Fibroblast of skin of back (primary cell): Measurements from ENCODE around the gene CTNNA2. TPM values are rescaled to one million over a fixed set of nuclear protein-coding genes. Genes with fewer than 3 reads are reported as not detected.

Experiments used
- DNase-seq: peaks from one replicate; pipeline ENCODE4 v3.0.0-alpha.2; 2013
- polyA plus RNA-seq, 2 experiments: library from polyadenylated mRNA; unstranded; fragments of 120-200 nt; gene quantifications; one replicate each; pipeline ENCODE4 v1.2.1, GENCODE V29; 2013; ENCODE audit not compliant: insufficient read length in 2 of 2

The CTNNA2 gene
- 0.17 TPM for polyA plus RNA-seq (2013, experiment 1 of 2; ENCODE audit: insufficient read length)
- 0.05 TPM for polyA plus RNA-seq (2013, experiment 2 of 2; ENCODE audit: insufficient read length)

- DNase-seq = peak; percentile 22
Measured at GRCh38 chr2:79512442-79513401, at the start of gene CTNNA2. TSS of gene CTNNA2 (plus strand) at chr2:79513051.

- DNase-seq = no peak
Measured at GRCh38 chr2:79487399-79487798, 25.5 kb upstream of the CTNNA2 start.

GRCh38 chr2:79511320-79511951 lies 1.4 kb upstream of the CTNNA2 start:
- DNase-seq = peak; percentile 44

- no peak for DNase-seq
Measured at GRCh38 chr2:79513711-79514110, 860 bp downstream of the CTNNA2 start.

GRCh38 chr2:79529636-79530035 lies 16.8 kb downstream of the CTNNA2 start:
- no peak for DNase-seq

- DNase-seq = no peak
Measured at GRCh38 chr2:79530443-79530842, 17.6 kb downstream of the CTNNA2 start.

- DNase-seq = no peak
Measured at GRCh38 chr2:79547568-79547967, 34.7 kb downstream of the CTNNA2 start.

GRCh38 chr2:79552653-79553052 lies 39.8 kb downstream of the CTNNA2 start:
- DNase-seq = no peak

- DNase-seq = no peak
Measured at GRCh38 chr2:79554899-79555298, 42.0 kb downstream of the CTNNA2 start.

GRCh38 chr2:79564065-79564464 lies 51.2 kb downstream of the CTNNA2 start:
- no peak for DNase-seq

- no peak for DNase-seq
Measured at GRCh38 chr2:79569048-79569447, 56.2 kb downstream of the CTNNA2 start.

GRCh38 chr2:79573895-79574674 lies 61.2 kb downstream of the CTNNA2 start:
- DNase-seq = no peak

- DNase-seq = no peak
Measured at GRCh38 chr2:79576451-79576850, 63.6 kb downstream of the CTNNA2 start.

GRCh38 chr2:79578952-79579351 lies 66.1 kb downstream of the CTNNA2 start:
- no peak for DNase-seq

GRCh38 chr2:79580175-79580574 lies 67.3 kb downstream of the CTNNA2 start:
- no peak for DNase-seq

- DNase-seq = peak; percentile 11
Measured at GRCh38 chr2:79585701-79586433, 73.0 kb downstream of the CTNNA2 start.

GRCh38 chr2:79591281-79591680 lies 78.4 kb downstream of the CTNNA2 start:
- no peak for DNase-seq

GRCh38 chr2:79593237-79593867 lies 80.5 kb downstream of the CTNNA2 start:
- DNase-seq = no peak

- no peak for DNase-seq
Measured at GRCh38 chr2:79596403-79596802, 83.6 kb downstream of the CTNNA2 start.

- DNase-seq = no peak
Measured at GRCh38 chr2:79604748-79605147, 91.9 kb downstream of the CTNNA2 start.

- DNase-seq = no peak
Measured at GRCh38 chr2:79611448-79612016, 98.7 kb downstream of the CTNNA2 start.
